ENCODE measurements around the gene ITPRIPL1.

The ITPRIPL1 gene

DNA sequence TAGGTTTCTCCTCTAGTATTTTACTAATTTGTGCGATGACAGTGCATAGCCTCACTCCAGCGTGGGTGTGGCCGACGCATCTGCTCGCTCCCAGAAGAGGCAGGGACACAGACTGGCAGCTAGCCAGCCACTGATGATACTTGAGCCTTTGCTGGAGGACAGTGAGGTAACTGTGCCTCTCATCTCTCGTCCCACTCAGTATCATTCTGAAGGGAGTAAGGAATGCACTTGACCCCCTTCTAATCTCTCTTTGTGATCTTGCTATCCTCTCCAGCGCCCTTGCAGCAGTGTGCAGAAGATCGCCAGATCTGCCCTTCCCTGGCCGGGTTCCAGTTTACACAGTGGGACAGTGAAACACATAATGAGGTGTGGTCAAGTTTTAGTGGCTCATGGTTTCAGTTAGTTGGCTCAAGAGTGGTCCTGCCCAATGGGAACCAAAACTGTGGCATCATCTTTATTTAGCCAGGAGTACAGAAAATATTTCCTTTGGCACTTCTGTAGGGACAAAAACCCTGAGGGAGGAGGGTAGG is 28.0 kb downstream of the ITPRIPL1 start:
- no peak for FAIRE-seq
- no peak for DNase-seq (ENCODE audit: extremely low spot score, insufficient read length, low read depth)

DNA sequence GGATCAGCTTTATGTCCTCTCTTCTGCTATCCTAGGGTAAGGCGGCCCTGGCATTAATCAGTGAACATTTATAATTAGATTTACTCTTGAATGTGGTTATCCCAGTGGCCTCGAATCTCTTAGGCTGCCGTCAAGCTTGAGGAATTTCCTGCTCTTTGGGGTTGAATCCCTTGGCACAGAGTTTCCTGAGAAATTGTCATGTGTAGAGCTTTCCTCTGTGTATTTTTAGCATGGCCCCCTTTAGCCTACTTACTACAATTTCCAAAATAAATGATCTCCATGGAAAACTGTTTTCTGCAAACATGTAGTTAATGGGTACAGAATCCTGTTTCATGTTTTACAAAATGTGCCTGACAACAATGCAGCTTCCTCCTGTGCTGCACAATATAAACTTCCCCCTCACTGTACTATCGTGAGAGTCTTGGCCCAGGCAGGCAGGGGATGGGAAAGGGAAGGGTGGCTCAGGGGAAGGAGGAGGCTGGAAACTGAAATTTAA is 28.5 kb downstream of the ITPRIPL1 start:
- FAIRE-seq: no peak

DNA sequence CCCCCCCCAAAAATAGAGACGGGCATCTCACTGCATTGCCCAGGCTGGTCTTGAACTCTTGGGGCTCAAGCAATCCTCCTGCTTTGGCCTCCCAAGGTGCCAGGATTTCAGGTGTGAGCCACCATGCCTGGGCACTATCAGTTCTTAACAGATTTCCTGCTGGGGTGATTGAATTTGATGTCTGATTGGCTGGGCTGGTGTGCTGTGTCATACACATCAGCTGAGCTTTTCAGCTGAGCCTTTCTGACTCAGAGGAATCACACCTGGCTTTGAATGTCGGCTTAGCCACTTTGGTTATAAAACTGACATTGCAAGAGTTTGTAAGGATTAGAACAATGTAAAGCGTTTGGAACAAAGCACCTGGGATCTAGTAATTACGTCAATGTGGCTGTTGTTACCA is 29.4 kb downstream of the ITPRIPL1 start:
- FAIRE-seq: no peak
- no peak for DNase-seq (ENCODE audit: extremely low spot score, insufficient read length, low read depth)

More for the DNA sequence above, 28.5 kb downstream of the ITPRIPL1 start:
- no peak for DNase-seq (ENCODE audit: extremely low spot score, insufficient read length, low read depth)

DNA sequence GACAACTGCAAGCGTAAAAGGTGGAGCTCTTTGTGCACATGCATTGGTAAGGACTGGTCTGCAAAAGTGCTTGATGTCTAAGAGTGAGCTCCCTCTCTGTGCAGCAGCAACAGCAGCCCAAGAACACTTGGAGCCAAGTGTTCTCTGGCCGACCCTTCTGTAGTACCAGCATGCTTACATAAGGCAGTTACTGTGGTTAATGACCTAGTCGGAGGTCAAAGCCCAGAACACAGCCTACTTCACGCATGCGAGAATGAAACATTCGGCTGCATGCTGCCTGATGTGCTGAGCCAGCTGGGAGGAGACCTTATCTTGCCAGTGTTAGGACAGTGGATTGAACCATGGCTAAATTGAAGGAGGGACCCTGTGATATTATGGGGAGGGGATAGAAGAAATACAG is 31.8 kb downstream of the ITPRIPL1 start:
- DNase-seq (ENCODE audit: extremely low spot score, insufficient read length, low read depth) (no peak), FAIRE-seq (no peak)

DNA sequence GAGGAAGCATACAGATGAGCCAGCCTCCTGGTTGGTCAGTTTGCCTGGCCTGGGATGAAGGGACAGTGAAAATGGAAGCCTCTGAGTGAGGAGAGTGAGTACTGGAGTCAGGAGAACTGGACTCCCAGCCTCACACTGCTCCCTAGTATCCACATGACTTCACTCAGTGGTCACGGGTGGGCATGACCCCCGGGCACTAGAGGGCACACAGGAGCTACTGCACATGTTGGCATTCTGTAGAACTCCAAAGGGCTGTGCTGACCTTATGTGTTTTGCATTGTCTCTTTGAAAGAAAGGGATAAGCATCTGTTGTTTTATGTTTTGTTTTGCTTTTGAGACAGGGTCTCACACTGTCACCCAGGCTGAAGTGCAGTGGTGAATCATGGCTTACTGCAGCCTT is 34.2 kb downstream of the ITPRIPL1 start:
- no peak for DNase-seq (ENCODE audit: extremely low spot score, insufficient read length, low read depth)

DNA sequence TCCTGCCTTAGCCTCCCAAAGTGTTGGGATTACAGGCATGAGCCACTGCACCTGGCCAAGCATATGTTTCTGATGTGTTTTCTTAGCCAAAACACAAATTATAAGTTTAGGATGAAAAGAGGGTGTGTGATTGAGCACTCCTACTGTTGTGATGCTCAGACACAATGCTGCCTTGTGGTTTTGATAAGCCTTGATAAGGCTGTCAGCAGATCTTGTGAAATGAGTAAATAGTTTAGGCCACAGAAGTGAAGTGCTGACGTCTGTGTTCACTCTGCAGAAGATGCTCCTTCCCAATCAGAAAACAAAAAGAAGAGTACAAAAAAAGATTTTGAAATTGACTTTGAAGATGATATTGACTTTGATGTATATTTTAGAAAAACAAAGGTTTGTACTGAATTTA is 34.7 kb downstream of the ITPRIPL1 start:
- DNase-seq (ENCODE audit: extremely low spot score, insufficient read length, low read depth): no peak
- FAIRE-seq: no peak

More for the DNA sequence above, 34.2 kb downstream of the ITPRIPL1 start:
- FAIRE-seq: no peak

DNA sequence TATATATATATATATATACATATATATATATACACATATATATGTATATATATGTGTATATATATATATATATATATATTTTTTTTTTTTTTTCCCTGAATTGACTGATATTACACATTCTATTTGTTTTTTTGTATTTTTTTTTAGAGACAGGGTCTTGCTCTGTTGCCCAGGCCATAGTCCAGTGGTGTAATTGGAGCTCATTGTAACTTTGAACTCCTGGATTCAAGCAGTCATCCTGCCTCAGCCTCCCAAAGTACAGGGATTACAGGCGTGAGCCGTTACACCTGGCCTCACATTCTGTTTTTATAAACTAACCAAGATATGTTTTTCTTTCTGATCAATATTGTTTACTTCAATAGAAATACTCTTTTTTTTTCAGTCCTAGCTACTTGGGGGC is 36.6 kb downstream of the ITPRIPL1 start:
- FAIRE-seq (no peak), DNase-seq (ENCODE audit: extremely low spot score, insufficient read length, low read depth) (no peak)

DNA sequence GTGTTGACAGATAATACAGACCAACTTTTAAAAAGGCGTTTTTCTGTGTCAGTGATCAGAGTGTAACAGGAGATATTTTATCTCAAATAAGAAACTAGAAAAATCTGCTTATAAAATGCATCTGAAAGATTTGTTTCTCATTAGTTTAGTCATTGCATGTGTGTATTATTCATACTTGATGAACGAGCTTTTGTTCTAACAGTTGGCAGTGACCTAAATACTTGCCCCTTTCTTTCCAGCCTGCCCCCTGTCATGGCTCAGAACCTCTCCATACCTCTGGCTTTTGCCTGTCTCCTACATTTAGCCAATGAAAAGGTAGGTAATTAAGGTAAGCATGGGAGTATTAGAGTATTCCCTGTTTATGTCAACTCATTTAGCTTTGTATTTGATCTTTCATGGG is 44.1 kb downstream of the ITPRIPL1 start:
- FAIRE-seq (no peak), DNase-seq (ENCODE audit: extremely low spot score, insufficient read length, low read depth) (no peak)

DNA sequence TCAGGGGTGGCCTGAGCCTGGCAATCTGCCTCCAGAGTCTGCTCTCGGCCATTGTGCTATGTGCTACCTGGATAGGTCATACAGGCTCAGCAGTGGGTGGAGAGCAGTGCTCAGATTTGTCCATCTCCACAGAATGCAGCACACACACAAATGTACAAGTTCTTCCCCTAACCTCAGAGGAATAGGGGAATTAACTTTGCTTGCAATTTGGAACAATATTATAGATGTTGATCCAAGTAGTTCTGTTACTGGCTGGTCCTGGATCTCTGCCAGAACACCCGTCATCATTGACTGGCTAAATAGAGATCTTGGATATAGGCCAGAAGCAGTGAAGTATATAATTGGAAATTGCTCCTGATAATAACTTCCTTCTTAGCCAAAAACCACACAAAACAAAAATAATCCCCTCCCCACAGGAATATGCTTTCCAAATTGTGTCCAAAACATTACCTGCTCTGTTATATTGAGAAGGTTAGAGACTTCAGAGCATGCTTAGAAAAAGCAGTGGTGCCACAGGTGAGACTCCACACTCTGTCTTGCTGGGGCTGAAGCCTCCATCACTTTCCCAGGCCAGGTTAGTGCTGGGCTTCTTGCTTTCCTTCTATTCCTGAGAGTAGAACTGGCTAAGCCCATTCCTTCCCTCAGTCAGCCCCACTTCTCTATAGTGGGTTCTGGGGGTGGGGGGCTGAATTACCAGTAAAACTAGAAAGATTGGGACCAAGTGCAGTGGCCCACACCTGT is 49.3 kb downstream of the ITPRIPL1 start:
- DNase-seq (ENCODE audit: extremely low spot score, insufficient read length, low read depth) (no peak), FAIRE-seq (no peak)

Data from GM18507 (cell line).